AG04450 (cell line): ENCODE results near the gene BTAF1. TPM values are rescaled to one million over a fixed set of nuclear protein-coding genes. Genes with fewer than 3 reads are reported as not detected.

ENCODE experiments used
- CTCF ChIA-PET: fragments of 300-600, 350-600 bp; formaldehyde crosslinking; extraction: SDS; loops from one replicate; lab custom pipeline; 2022; ENCODE audit warnings: antibody characterized with exemption, inconsistent platforms; lab: Charles Lee
- POLR2A ChIA-PET: fragments of 350-600 bp; formaldehyde crosslinking; extraction: SDS; loops from one replicate; lab custom pipeline; 2021; ENCODE audit warnings: antibody characterized with exemption, inconsistent platforms; lab: Yijun Ruan, JAX
- DNase-seq: peaks from one replicate; pipeline ENCODE4 v3.0.0-alpha.2; 2011; ENCODE audit warnings: low read depth, low spot score
- H3K27ac ChIP-seq: one replicate; pipeline ENCODE4 v1.5.1; 2012; ENCODE audit warnings: low read depth, low read length, control low read depth
- H3K27me3 ChIP-seq: one replicate; pipeline ENCODE4 v1.6.0; 2012; ENCODE audit warnings: low read length; ENCODE audit not compliant: control insufficient read depth, insufficient read depth
- H3K4me3 ChIP-seq: 2 replicates; pipeline ENCODE4 v1.5.1; 2011; ENCODE audit warnings: mild to moderate bottlenecking, low read depth, low read length, control low read depth
- H3K9me3 ChIP-seq: 2 replicates; pipeline ENCODE4 v1.5.1; 2012; ENCODE audit warnings: low read length; ENCODE audit not compliant: control insufficient read depth, insufficient read depth
- polyA minus RNA-seq: library from RNA; depleted of rRNA, polyadenylated mRNA; stranded (reverse); fragments of >200 nt; gene quantifications from 2 replicates; pipeline ENCODE4 v1.2.3, GENCODE V29; 2011; rRNA and poly(A)+ RNA removed
- polyA plus RNA-seq: library from polyadenylated mRNA; depleted of rRNA; stranded (reverse); fragments of >200 nt; gene quantifications from 2 replicates; pipeline ENCODE4 v1.2.3, GENCODE V29; 2011; rRNA removed
- TF ChIP-seq, protein P1 (sequence below): IDR thresholded peaks from 2 replicates; pipeline ENCODE4 v1.5.1; 2011; ENCODE audit warnings: low read depth, low read length, control low read depth, inconsistent platforms

Gene BTAF1
- polyA plus RNA-seq (27.2 and 35.0 TPM in 2 replicates), polyA minus RNA-seq (26.1 and 51.6 TPM in 2 replicates)

DNA sequence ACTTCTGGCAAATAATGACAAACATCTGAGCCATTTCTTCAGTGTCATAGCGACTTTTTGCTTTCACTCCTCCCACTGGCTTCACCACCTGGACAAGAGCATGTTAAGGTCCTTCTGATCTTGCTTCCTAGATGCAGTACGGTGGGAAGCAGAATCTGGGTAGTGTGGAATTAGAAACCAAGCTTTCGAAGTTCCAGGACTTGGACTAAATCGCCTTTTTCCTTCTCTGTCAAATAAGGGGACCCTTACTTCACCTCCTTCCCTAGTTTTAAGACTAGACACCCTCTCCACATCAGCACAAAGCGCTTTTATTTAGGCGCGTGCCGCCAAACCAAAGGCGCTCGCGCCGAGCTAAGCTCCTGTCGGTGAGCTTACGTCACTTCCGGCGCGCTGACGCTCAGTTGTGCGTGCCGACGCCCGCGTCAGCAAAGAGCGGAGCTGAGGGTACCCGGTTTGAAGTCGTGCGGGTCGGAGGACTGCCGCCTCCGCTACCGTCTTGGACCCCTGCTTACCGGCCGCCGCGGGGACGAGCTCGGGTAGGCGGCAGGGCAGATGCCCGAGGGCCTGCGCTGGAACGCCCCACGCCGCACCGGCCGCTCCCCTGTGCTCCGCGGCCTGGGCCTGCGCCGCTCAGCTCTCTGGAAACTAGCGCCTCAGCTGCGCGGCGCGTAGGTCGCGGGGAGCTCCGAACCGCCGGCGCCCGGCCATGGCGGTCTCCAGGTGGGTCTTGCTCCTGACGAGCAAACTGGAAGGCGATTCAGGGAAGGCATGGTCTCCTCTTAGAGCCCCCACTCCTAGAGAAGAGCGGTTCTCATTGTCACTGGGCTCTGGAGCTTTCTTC is at the start of gene BTAF1:
TSS of gene BTAF1 (plus strand) at position 400 of the 841 bp plus-strand sequence. CDS start at position 707, 307 bp downstream.
- POLR2A ChIA-PET = interaction anchor here (0.5 to 1.3 kb wide), 5 partner anchors 10 to 1462 kb away, joined by 3 to 10 read pairs (median 3); partner anchors contain the start of gene FGFBP3
- TF ChIP-seq, protein P1, sequence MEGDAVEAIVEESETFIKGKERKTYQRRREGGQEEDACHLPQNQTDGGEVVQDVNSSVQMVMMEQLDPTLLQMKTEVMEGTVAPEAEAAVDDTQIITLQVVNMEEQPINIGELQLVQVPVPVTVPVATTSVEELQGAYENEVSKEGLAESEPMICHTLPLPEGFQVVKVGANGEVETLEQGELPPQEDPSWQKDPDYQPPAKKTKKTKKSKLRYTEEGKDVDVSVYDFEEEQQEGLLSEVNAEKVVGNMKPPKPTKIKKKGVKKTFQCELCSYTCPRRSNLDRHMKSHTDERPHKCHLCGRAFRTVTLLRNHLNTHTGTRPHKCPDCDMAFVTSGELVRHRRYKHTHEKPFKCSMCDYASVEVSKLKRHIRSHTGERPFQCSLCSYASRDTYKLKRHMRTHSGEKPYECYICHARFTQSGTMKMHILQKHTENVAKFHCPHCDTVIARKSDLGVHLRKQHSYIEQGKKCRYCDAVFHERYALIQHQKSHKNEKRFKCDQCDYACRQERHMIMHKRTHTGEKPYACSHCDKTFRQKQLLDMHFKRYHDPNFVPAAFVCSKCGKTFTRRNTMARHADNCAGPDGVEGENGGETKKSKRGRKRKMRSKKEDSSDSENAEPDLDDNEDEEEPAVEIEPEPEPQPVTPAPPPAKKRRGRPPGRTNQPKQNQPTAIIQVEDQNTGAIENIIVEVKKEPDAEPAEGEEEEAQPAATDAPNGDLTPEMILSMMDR = no peak

DNA sequence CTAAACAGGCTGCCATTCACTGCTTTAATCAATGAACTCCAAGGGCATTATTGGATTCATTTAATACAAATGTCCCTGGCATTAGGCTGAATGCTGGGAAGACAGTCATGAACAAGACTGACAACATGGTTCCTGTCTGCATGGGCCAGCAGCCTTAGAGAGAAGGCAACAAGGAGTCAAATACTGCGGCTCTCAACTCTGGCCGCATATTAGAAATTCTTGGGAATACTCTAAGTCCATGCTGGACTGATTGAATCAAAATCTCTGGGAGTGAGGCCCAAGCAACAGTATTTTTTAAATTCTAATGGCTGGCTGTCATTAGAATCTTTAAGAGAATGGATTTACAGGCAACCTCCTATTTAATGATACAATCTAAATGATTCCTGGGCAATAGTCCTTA is 48.4 kb upstream of the BTAF1 start:
- ChIA-PET CTCF (no interaction called here), POLR2A (no interaction called here)
- Histone ChIP-seq H3K27ac (no peak overlapping the region), H3K4me3 (no peak overlapping the region), H3K9me3 (no peaks in the 10 kb centered on the region), H3K27me3 (no peaks in the 10 kb centered on the region)
- TF ChIP-seq, protein P1 = no peak
- DNase-seq = no peak

More for the DNA sequence above, at the start of gene BTAF1:
- Histone ChIP-seq H3K27me3 (no peaks in the 10 kb centered on the region), H3K4me3 (peak within 1 kb of the TSS; percentile 92), H3K27ac (peak within 1 kb of the TSS; percentile 96), H3K9me3 (peaks cover 11% of the 10 kb centered on the region)
- peak; percentile 81 for DNase-seq
- CTCF ChIA-PET = interaction anchor here (0.7 to 2.2 kb wide), 3 partner anchors 11 to 625 kb away, joined by 3 to 11 read pairs (median 7); no protein-coding TSS in a partner anchor

DNA sequence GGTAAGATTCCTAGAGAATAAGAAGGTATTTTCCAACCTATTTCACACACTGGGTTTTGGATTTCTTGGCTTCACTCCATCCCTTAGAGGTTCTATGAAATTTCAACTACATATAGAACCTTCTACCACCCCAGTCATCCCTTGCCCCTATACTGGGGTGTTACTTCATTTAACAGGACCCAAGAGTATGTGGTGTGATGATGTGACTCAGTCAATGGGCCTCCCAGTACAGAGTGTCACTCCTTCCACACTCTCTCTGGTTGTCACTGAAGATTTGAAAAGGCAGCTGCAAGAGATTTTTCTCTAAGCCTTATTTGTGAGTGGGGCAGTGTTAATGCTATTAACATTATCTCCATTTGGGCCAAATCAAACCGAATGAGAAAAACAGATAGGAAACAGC is 47.8 kb upstream of the BTAF1 start:
- ChIA-PET POLR2A (no interaction called here), CTCF (no interaction called here)
- TF ChIP-seq, protein P1 = no peak
- H3K27me3 ChIP-seq = no peaks in the 10 kb centered on the region
- DNase-seq = no peak
- no peak overlapping the region for H3K4me3 ChIP-seq
- H3K27ac ChIP-seq = no peak overlapping the region
- H3K9me3 ChIP-seq = no peaks in the 10 kb centered on the region

DNA sequence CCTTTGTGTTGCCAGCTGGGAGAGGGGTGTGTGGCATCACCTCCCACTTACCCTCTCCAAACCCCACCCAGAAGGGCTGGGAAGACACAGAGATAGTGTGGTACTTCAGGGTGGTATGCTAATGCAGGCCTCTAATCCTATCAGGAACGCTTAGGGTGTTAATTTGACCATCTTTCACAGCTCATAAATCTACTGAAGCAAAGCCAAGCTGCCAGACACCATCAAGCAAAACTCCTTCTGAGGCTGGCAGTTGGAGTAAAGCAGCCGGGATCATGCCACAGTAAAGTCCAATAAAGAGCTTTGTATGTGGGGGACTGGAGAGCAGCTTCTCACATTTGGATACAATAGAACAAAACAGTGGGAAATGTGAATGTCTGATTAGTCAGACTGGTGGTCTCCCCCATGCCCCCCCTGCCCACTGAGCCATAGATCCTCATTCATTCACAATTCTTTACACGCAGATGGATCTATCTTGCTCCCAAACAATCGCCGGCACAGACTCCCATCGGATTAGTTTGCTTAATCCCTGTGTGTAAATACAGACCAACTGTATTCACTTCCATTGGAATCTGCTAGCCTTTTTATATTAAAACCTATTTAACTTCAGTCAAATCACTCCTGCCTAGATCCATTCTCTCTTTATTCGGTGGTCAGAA is 43.9 kb upstream of the BTAF1 start:
- CTCF ChIA-PET = no interaction called here
- POLR2A ChIA-PET = no interaction called here

More for the DNA sequence above, 43.9 kb upstream of the BTAF1 start:
- TF ChIP-seq, protein P1 = no peak
- no peak overlapping the region for H3K4me3 ChIP-seq
- H3K27me3 ChIP-seq = no peaks in the 10 kb centered on the region
- H3K27ac ChIP-seq = no peak overlapping the region
- DNase-seq = no peak
- no peaks in the 10 kb centered on the region for H3K9me3 ChIP-seq
